Lung (tissue), 12 donors: Measurements from ENCODE around the gene GINS1. TPM values are rescaled to one million over a fixed set of nuclear protein-coding genes. Genes with fewer than 3 reads are reported as not detected.

Experiments
- ATAC-seq: fragments of 200-7000 bp; cut with Tn5 transposase; one replicate; pipeline ENCODE4 v1.9.1; 2020; ENCODE audit warnings: moderate number of reproducible peaks; ENCODE audit not compliant: insufficient read depth, low FRiP score
- DNase-seq, 3 donors: peaks; one replicate each; pipeline ENCODE4 v3.0.0-alpha.2; 2013 to 2017
- H3K27ac ChIP-seq, 2 donors: one replicate each; pipeline ENCODE4 v1.5.1; 2013; ENCODE audit warnings: mild to moderate bottlenecking in 2 of 2, moderate library complexity in 2 of 2, control low read depth in 1 of 2, inconsistent platforms in 1 of 2, low read depth in 1 of 2, low read length in 1 of 2
- H3K27me3 ChIP-seq, 3 donors: one replicate each; pipeline ENCODE4 v1.5.1; 2013; ENCODE audit warnings: low read length in 2 of 3; ENCODE audit not compliant: control insufficient read depth in 3 of 3, insufficient read depth in 3 of 3
- H3K36me3 ChIP-seq, 4 donors: one replicate each; pipeline ENCODE4 v1.5.1; 2013; ENCODE audit warnings: low read length in 4 of 4, mild to moderate bottlenecking in 1 of 4, moderate library complexity in 1 of 4; ENCODE audit not compliant: control insufficient read depth in 4 of 4, insufficient read depth in 4 of 4
- H3K4me1 ChIP-seq, 5 donors: one replicate each; pipeline ENCODE4 v1.5.1; 2013; ENCODE audit warnings: low read length in 5 of 5, mild to moderate bottlenecking in 2 of 5, moderate library complexity in 1 of 5; ENCODE audit not compliant: control insufficient read depth in 5 of 5, insufficient read depth in 5 of 5
- H3K4me3 ChIP-seq: one replicate; pipeline ENCODE4 v1.5.1; 2013; ENCODE audit warnings: mild to moderate bottlenecking, control low read depth, moderate library complexity
- H3K9ac ChIP-seq, 2 donors: one replicate each; pipeline ENCODE4 v1.5.1; 2013; ENCODE audit warnings: low read length in 2 of 2, control low read depth in 1 of 2; ENCODE audit not compliant: insufficient read depth in 1 of 2
- H3K9me3 ChIP-seq, 4 donors: one replicate each; pipeline ENCODE4 v1.5.1; 2013; ENCODE audit warnings: low read length in 3 of 4, mild to moderate bottlenecking in 1 of 4, moderate library complexity in 1 of 4; ENCODE audit not compliant: control insufficient read depth in 4 of 4, insufficient read depth in 3 of 4
- CTCF ChIP-seq: IDR thresholded peaks from 2 replicates; pipeline ENCODE4 v1.5.1; 2012; ENCODE audit warnings: mild to moderate bottlenecking; ENCODE audit errors: control extremely low read depth, extremely low read depth
- WGBS, 2 donors: extraction: QIAGEN DNeasy Blood & Tissue Kit; methylation state at CpG; one replicate each; pipeline ENCODE4 v1.1.7; 2013; 5-methylcytosine and 5-hydroxymethylcytosine counted together
- polyA plus RNA-seq, 2 donors: library from polyadenylated mRNA; stranded (reverse); fragments of 200-250 nt; gene quantifications; one replicate each; pipeline ENCODE4 v1.2.1, GENCODE V29; 2013
- total RNA-seq, 2 donors: library from RNA; depleted of rRNA in 1 of 2; stranded (reverse); fragments of >200 nt in 1 of 2; gene quantifications; one replicate each; pipeline ENCODE4 v1.2.1, GENCODE V29; 2014 to 2021
- donor health status: control.
- donor health status: control.
- donor health status: Bipolar disorder and iron deficiency.
- donor health status: healthy.
- donor health status: DM: yes; HTN: yes; CAD: no.

GINS1 gene
- total and polyA plus RNA-seq, 4 donors: 0.87 to 3.3 (median 2.4) TPM

- no peaks in the 10 kb centered on the region for H3K27me3 ChIP-seq
- H3K9me3 ChIP-seq: no peaks in the 10 kb centered on the region
- ATAC-seq: peak; percentile 30
- DNase-seq: peak; percentile 62 to 70 (median 70)
- peak overlapping the region; percentile 55 to 73 for H3K9ac ChIP-seq
- peaks cover 0 to 3% (median 0%) of the 10 kb centered on the region in 4 donors for H3K36me3 ChIP-seq
- no peak for TF ChIP-seq CTCF
- H3K27ac ChIP-seq: peak overlapping the region; percentile 85 to 96
- peaks cover 2 to 6% (median 4%) of the 10 kb centered on the region in 5 donors for H3K4me1 ChIP-seq
- WGBS, 2 donors: 0 to 1% methylated on average over 54 to 67 of the region's 67 CpGs
- H3K4me3 ChIP-seq: peak overlapping the region; percentile 93
Observed at GRCh38 chr20:25389858-25390537, 17.5 kb upstream of the GINS1 start.

- TF ChIP-seq CTCF: no peak
- Histone ChIP-seq H3K4me3 (peak within 1 kb of the TSS; percentile 93), H3K36me3 (no peaks in the 10 kb centered on the region), H3K9me3 (no peaks in the 10 kb centered on the region), H3K9ac (peak within 1 kb of the TSS; percentile 55 to 95), H3K27me3 (no peaks in the 10 kb centered on the region), H3K4me1 (peaks cover 2 to 6% (median 4%) of the 10 kb centered on the region in 5 donors), H3K27ac (peak within 1 kb of the TSS; percentile 85 to 96)
- DNase-seq (peak; percentile 98), ATAC-seq (peak; percentile 98)
- WGBS, 2 donors: 0 to 1% methylated on average over 45 to 91 of the region's 91 CpGs
Observed at GRCh38 chr20:25390538-25391528, 16.6 kb upstream of the GINS1 start, which contains the start of gene ABHD12. ABHD12 (minus strand) TSS chr20:25390835; CDS start chr20:25390703, 132 bp downstream.

GRCh38 chr20:25394276-25394675, 13.2 kb upstream of the GINS1 start:
- H3K27me3 ChIP-seq: no peaks in the 10 kb centered on the region
- no peak for ATAC-seq
- peaks cover under 1 to 5% (median 2%) of the 10 kb centered on the region in 5 donors for H3K4me1 ChIP-seq
- DNase-seq: no peak
- H3K9me3 ChIP-seq: no peaks in the 10 kb centered on the region
- H3K36me3 ChIP-seq: no peaks in the 10 kb centered on the region
- H3K27ac ChIP-seq: no peak overlapping the region
- H3K9ac ChIP-seq: no peak overlapping the region
- TF ChIP-seq CTCF: no peak
- no peak overlapping the region for H3K4me3 ChIP-seq
- 62 to 67% methylated on average over 5 of the region's 5 CpGs for WGBS, 2 donors
